ENCODE measurements around the gene IL9R.

DNA sequence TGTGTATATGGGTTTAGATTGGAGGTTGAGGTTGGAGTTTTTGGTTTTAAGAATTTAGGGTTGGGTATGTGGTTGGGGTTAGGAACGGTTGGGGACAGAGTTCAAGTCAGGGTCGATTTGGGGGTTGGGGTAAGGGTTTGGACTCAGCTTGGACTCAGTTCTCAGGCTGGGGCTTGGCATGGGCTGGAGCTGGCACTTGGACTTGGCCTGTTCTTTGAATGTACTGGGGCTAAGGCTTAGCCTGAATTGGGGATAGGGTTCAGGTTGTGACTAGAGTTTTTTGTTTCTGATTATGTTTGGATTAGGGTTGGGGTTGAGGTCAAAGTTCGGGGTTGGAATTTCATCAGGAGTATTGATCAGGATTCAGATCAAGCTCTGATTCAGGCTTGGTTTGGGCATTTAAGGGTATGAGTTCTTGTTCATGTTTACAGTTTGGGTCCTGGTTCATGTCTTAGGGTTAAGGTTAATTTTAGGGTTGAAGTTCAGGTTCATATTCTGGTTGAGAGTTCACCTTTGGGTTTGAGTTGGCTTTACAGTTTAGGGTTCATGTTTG, 46.2 kb upstream of the IL9R start:
- TF ChIP-seq, protein P1, sequence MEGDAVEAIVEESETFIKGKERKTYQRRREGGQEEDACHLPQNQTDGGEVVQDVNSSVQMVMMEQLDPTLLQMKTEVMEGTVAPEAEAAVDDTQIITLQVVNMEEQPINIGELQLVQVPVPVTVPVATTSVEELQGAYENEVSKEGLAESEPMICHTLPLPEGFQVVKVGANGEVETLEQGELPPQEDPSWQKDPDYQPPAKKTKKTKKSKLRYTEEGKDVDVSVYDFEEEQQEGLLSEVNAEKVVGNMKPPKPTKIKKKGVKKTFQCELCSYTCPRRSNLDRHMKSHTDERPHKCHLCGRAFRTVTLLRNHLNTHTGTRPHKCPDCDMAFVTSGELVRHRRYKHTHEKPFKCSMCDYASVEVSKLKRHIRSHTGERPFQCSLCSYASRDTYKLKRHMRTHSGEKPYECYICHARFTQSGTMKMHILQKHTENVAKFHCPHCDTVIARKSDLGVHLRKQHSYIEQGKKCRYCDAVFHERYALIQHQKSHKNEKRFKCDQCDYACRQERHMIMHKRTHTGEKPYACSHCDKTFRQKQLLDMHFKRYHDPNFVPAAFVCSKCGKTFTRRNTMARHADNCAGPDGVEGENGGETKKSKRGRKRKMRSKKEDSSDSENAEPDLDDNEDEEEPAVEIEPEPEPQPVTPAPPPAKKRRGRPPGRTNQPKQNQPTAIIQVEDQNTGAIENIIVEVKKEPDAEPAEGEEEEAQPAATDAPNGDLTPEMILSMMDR (IDR thresholded peaks at IDR 0.05): no peak
- no peak for TF ChIP-seq POLR2A (IDR thresholded peaks at IDR 0.05)

Measured in adrenal gland (tissue), 5 donors.